Hepatocyte (in vitro differentiated cells): ENCODE results near the gene KRT222.

Source experiments
- EZH2 ChIP-seq: fragments of 200-600 bp; sonication (generic); IDR thresholded peaks from 2 replicates; pipeline ENCODE4 v1.6.1; 2016; ENCODE audit warnings: antibody characterized with exemption, mild to moderate bottlenecking, borderline replicate concordance
- EZH2phosphoT487 ChIP-seq: fragments of 200-600 bp; sonication (generic); IDR thresholded peaks from one replicate; pipeline ENCODE4 v1.6.1; 2018; ENCODE audit warnings: antibody characterized with exemption, mild to moderate bottlenecking, low read depth, moderate library complexity; ENCODE audit not compliant: unreplicated experiment, severe bottlenecking
- TF ChIP-seq, protein P1 (sequence below): fragments of 200-600 bp; sonication (generic); IDR thresholded peaks from 2 replicates; pipeline ENCODE4 v1.5.1; 2016; ENCODE audit warnings: antibody characterized with exemption, mild to moderate bottlenecking; ENCODE audit not compliant: poor library complexity

- TF ChIP-seq, protein P1, sequence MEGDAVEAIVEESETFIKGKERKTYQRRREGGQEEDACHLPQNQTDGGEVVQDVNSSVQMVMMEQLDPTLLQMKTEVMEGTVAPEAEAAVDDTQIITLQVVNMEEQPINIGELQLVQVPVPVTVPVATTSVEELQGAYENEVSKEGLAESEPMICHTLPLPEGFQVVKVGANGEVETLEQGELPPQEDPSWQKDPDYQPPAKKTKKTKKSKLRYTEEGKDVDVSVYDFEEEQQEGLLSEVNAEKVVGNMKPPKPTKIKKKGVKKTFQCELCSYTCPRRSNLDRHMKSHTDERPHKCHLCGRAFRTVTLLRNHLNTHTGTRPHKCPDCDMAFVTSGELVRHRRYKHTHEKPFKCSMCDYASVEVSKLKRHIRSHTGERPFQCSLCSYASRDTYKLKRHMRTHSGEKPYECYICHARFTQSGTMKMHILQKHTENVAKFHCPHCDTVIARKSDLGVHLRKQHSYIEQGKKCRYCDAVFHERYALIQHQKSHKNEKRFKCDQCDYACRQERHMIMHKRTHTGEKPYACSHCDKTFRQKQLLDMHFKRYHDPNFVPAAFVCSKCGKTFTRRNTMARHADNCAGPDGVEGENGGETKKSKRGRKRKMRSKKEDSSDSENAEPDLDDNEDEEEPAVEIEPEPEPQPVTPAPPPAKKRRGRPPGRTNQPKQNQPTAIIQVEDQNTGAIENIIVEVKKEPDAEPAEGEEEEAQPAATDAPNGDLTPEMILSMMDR, result no peak
- TF ChIP-seq EZH2phosphoT487, result no peak
- no peak for TF ChIP-seq EZH2
Observed at GRCh38 chr17:40621578-40621977, 43.4 kb downstream of the KRT222 start.
